D341Med (cell line): ENCODE measurements around the gene ZFPM1.
A peak's percentile ranks its signal among the peaks of the same experiment; 100 is the strongest.
"Not testable (repeated sequence)": the region's sequence is repeated elsewhere in the genome, so short reads cannot be mapped to it uniquely, and the experiment has no call there.

Source experiments
- DNase-seq: peaks from one replicate; pipeline ENCODE4 v3.0.0; 2012; ENCODE audit warnings: low spot score

ZFPM1 gene

DNA sequence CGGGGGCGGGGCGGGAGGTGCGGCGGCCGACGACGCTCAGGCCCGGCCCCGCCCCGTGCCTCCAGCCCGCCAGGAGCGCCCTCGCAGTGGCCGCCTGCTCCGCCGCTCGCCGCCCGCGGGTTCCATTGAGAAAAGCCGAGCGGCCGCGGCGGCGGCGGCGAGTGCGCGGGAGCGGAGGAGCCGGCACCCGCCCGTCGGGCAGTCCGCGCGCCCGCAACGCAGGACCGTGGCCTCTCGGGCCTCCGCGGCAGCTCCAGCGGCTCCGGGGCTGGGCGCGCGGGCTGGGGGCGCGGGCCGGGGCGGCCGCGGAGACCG is at the start of gene ZFPM1:
ZFPM1 (plus strand) TSS at position 64 of the 315 bp plus-strand sequence. CDS start 359 bp downstream, outside the sequence.
- no peak for DNase-seq

DNA sequence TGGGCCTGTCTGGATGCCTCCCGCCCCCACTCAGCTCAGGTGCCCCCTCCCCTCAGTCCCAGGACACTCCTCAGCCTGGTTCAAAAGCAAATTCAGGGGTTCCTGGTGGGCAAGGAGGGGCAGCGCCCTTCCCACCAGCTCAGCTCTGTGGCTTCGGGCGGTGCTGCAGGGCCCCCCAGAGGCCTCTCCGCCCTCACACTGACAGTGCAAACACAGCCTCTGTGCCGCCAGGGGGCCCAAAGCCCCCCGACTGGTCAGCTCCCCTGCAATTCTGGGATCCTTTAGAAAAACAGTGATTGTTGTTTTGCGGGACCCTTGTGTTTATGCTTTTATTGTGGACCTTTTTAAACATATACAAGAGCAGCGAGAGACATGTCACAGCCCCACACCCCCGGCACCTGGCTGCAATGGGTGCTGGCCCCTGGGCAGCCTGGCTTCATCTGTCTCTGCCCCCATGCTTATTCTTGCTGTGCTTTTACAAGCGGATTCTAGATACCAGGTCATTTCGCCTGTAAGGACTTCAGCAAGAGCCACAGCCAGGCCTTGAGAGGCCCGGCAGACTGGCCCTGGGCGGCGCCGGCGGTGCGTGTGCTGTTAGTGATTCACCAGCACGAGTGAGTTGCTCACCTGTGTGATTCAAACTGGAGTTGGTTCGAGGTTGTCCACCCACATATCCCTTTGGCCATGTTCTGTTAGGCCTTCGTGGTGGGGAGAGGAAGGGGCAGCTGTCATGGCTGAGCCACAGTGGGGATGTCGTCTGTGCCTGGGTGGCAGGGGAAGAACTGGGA is 49.1 kb upstream of the ZFPM1 start:
- DNase-seq = no peak

DNA sequence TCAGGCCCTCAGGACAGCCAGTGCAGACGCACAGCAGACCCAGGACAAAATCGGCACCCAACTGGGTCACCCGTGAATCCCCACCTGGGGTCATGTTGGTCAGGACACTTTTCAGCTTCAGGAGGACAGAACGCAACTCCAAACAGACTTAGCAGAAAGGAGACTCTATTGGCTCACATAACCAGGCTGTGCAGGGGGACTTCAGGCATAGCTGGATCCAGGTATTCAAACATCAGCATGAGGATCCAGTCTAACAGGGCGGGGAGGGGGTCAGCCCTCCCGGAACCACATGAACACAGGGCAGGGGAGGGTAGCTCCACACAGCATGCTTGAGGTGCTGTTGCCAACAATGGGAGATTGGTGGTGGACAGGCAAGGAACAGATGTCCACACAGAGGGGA is 48.3 kb upstream of the ZFPM1 start:
- no peak for DNase-seq

DNA sequence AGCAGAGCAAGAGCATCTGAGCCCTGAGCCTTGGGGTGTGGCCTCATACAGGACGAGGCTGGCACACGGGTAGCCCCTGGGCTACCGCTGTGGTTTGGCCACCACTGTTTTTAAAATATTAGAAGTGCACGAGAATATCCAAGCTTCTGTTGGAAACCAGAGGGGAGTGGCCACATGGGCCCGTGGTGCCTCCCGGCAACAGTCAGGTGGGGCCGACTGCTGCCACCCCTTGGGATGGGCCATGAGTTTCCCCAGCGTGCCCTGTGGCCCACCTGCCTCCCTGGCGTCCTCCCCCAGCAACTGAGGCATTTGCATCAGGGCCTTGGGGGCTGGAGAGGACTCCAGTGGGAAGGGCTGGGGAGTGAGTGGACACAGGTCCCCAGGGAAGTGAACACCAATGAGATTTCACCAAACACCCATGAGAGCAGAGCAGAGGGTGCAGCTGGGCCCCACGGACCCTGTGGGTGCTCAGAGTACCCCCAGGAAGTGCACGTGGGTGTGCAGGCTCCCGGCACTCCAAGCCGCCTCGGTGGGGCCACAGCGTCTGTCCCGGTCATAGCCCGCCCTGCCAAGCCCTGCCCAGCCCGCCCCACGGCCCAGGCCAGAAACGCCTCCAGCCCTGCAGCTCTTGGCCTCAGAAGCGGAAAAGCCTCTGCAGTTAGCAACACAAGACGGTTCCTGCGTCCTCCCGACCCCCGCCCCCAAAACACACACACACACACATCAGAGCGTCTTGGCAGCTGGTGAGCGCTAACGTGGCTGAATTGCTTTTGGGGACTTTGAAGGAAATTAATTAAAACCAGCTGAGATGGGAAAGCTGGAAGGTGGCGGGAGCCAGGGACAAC is 47.6 kb upstream of the ZFPM1 start:
- DNase-seq = no peak

DNA sequence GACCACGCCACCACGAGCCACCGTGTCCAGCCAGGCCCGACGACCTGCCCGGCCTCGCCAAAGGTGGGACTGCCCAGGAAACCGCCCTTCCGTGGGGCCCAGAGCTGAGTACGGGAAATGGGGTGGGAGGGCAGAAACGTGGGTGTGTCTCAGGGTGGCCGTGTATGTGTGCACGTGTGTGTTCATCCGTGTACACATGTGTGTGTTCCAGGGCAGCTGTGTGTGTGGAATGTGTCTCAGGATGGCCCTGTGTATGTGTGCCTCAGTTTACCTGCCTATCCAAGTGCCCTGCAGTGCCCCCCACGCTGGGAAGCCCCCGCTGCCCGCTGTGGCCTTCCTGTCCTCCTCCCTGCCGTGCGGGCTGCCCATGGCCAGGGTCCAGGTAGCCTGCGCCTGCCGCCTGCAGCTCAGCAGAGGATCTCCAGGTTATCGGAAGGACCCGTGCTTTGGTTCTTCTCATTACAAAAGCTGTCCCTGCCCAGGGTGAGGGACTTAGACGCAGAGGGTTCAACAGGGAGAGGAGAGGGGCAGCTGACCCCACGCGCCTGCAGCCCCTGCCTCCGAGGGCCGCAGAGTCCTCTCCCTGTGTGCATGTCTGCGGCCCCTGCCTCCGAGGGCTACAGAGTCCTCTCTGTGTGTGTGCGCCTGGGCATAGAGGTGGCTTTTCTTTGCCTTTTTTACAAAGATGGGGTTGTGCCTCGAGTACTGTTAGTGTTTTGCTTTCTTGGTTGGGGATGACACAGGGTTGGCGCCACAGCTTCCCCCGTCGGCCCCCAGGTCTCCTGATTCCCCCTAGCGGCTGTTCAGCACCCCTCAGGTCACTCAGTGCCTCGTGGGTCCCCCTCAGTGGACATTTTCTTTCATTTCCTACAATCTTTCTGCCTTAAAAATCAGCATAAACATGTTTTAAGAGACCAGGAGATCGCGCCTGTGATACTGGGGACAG is 46.7 kb upstream of the ZFPM1 start:
- no peak for DNase-seq

DNA sequence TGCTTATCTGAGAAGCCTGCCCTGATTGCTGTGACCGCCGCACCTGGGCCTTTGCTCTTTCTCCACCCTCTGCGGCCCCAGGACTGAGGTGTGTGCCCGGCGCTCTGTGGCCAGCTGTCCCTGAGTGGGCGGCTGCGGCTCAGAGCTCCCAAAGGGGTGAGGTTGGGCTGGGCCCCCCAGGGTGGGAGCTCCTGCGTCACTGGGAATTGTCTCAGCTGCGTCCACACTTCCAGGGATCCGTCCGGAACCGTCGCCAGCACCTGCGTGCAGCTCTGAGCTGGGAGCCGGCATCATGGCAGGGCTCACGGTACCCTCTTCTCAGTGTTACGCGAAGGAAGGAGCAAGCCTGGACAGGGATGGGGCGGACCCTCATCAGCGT is 46.0 kb upstream of the ZFPM1 start:
- no peak for DNase-seq

DNA sequence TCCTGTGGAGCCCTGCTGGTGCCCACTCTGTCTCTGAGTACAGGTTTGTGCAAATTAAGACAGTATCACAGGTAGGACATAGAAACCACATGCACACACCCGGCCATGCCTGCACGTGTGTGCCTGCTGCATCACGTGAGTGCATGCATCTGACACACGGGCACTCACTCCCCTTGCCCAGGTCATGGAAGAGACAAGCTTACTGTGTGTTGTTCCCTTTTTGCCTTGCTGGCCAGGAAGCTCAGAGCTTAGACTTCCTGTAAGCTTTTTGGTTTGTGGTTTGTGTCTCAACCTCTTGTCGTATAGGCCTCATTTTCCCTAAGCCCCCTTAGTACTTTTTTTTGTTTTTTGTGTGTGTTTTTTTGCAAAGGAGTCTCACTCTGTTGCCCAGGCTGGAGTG is 45.3 kb upstream of the ZFPM1 start:
- DNase-seq = no peak

DNA sequence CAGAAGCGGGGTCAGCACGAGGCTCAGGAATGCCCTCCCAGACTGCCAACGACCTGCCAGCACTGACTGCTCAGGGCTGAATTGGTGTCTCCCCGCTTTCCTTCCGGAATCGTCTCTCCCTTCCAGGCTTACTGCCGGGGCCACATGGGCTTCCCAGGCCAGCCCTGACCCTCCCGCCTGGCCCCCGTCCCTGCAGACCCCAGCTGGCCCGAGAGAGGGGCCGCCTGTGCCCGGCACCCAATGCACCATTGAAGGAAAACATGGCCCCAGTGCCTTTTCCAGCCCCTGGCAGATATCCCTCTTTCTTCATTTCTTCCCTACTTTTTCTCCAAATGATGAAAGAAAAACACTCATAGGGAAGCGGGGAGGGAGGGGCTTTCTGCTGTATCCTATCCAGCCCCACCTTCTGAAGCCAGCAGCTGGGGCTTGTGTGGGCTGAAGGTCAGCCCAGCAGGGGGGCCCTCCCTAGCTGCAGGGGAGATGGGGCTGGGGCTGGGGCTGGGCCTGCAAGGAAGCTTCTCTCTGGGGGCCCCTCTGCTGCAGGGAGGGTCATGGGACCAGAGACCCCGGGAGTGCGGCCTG is 44.4 kb upstream of the ZFPM1 start:
- DNase-seq = no peak

DNA sequence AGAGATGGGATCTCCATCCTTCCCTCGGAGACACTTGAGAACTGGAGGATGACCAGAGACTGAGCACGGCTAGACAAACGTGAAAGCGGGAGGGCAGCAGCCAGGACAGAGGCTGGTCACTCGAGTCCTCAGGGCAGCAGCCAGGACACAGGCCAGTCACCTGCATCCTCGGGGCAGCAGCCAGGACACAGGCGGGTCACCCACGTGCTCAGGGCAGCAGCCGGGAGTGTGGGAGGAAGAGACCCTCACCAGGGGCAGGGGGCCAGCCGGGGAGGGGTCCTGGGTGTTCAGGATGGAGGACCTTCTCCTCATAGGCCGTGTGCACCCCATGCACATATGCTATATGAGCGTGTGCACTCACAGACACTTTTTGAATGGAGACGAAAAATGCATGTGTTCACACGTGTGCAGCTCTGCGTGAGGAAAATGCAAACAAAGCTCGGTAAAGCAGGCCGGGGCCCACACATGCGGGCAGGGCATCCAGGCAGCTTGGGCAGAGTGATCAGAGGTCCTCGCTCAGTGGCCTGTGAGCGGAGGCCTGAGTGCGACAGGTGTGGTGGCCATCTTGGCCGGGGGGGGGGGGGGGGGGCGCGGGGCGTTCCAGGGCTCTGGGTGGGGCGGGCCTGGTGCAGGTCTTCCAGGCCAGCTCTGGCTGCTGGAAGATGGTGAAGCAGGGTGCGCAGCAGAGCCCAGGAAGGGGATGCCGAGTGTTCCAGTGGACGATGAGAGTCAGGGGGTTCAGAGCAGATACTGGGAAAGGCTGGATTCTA is 43.6 kb upstream of the ZFPM1 start:
- DNase-seq = no peak

DNA sequence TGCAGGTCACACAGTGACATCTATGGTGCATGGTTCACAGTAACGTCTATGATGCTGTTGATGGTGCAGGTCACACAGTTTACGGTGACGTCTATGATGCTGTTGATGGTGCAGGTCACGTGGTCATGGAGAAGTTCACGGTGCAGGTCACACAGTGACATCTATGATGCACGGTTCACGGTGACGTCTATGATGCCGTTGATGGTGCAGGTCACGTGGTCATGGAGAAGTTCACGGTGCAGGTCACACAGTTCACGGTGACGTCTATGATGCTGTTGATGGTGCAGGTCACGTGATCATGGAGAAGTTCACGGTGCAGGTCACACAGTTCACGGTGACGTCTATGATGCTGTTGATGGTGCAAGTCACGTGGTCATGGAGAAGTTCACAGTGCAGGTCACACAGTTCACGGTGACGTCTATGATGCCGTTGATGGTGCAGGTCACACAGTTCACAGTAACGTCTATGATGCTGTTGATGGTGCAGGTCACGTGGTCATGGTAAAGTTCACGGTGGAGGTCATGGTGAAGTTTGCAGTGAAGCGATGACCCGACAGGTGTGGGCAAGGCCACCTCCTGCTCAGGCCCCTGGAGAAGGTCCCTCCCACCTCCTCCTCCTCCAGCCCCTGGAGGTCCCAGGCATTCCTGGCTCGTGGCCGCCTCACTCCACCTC is 42.6 kb upstream of the ZFPM1 start:
- DNase-seq = not testable (repeated sequence)

DNA sequence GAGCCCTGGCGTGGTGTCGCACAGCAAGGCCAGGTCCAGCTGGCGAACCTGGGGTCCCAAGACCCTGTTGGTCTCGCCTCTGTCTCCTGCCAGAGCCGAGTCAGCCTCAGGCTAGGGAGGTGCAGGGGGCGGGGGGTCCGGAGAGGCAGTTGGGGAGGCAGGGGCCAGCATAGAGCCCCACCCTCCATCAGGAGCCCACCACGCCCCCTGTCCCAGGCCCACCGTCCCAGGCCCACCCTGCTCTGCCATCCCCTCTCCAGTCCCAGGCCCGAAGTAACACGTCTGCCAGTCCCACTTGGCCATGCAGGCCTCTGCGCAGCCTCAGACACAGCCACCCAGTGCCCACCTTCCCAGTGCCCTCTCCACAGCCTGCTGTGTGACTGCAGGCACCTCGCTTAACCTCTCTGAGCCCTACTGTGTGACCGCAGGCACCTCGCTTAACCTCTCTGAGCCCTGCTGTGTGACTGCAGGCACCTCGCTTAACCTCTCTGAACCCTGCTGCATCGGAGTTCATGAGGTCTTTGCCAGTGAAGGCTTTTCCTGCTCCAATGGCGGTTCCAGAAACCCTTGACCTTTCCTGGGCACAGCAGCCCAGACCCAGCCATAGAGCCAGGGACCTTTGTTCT is 41.0 kb upstream of the ZFPM1 start:
- no peak for DNase-seq

GRCh38 chr16:88412766-88413165 is 40.3 kb upstream of the ZFPM1 start:
- DNase-seq = no peak

GRCh38 chr16:88413231-88413630 is 39.8 kb upstream of the ZFPM1 start:
- no peak for DNase-seq

DNA sequence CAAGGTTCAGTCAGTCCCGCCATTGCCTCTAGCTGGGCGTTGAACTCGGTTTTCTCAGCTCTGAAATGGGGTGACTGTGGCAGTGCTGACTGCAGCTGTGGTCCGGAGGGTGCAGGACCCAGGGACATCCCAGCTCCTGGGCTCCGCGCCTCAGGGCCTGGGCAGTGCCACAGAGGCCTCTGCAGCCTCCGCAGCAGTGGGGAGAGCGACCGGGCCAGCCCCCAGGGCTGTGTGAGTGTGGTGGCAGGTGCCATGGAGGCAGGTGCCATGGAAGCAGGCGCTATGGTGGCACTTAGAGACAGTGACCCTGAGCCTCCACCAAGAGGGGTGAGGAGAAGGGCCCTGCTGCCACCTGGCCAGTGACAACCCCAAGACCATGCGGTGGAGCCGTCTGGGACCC is 39.4 kb upstream of the ZFPM1 start:
- DNase-seq = no peak

DNA sequence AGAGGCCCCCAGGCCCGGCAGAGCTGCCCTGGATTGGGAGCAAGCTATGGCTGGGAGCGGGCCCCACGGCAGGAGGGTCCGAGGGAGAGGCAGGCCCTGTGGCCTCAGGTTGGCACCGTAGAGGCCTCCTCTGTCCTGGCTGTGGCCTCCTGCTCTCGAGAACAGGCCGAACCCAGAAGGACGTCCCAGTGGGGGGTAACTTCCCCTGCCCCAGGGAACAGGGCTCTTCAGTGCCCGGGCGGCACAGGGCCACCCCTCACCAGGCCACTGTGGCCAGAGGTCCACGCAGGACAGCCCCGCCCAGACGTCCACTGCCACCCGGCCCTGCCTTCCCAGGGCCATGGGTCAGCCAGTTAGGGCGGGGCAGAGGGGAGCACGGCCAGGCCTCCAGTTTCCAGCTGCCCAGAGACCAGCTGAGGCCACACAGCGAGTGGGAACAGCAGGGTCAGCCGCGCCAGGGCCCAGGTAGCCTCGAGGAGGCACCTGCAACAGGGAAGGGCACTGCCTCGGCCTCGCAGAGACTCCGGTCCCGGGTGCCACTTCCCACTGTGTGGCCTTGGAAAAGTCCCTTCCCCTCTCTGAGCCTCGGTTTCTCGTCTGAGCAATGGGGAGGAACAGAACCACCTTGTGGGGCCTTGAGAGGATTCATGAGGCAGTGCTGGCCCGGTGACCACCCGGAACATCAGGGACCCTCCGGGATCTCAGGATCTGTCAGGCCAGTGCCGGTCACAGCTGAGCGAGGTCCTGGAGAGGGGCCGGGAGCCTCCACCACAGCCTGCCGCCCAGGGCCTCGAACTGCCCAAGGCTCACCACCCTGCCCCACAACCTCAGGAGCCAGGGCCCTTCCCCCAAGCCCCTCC is 38.3 kb upstream of the ZFPM1 start:
- DNase-seq = no peak

DNA sequence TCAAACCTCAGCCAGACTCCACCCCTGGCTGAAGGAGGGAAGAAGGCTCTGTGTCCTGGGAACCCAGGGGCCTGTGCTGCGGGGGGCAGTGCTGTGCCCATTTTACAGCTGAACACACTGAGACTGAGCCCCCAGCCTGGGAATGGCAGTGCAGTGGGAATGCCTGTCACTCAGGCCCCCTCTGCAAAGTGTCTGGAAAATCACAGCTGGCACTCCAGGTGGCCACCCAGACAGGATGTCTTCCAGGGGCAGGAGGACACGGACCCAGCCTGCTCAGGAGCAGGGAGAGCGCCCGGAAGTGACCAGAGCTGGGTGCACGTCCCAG is 37.7 kb upstream of the ZFPM1 start:
- no peak for DNase-seq

- peak; percentile 67 for DNase-seq
These were observed 37.3 kb upstream of the ZFPM1 start for GRCh38 chr16:88415713-88416323.

GRCh38 chr16:88416686-88417085 is 36.4 kb upstream of the ZFPM1 start:
- no peak for DNase-seq
